ENCODE results near the gene CD40. TPM values are rescaled to one million over a fixed set of nuclear protein-coding genes. Genes with fewer than 3 reads are reported as not detected.

The CD40 gene
- total RNA-seq, 1 experiment from 2014 or later = 14.1 TPM

DNA sequence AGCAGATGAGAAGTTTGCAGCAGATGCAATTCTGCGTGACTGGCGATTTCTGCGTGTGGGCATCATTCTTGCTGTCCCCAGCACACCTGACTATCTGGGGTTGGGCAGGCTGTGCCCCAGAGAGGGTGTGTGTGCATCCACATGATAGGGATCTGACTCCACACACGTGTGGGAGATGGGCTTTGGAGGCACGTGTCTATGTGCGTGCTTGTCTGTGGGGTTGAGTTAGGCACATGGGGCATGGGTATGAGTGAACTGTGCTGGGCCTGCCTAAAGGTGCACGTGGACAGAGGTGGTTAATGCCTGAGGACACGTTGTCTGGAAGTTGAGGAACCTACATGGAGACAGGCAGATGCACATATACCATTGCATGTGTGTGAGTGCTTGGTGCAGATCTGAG is 50.3 kb downstream of the CD40 start:
- CTCF ChIA-PET = no interaction called here
- BruUV-seq (replicated peaks) = no TSS peak
- no peak overlapping the region for H3K27ac ChIP-seq (ENCODE audit: low read length)
- DNase-seq (ENCODE audit: low read depth, low spot score) (no peak), ATAC-seq (no peak)
- intact Hi-C loops (cut with micrococcal nuclease; ENCODE audit: unreplicated experiment) (no loop called here), in situ Hi-C loops (cut with HindIII; ENCODE audit: low pct_unique_long_range_greater_than_20kb, low sequenced_read_pairs) (no loop called here)
- TF ChIP-seq, protein P1, sequence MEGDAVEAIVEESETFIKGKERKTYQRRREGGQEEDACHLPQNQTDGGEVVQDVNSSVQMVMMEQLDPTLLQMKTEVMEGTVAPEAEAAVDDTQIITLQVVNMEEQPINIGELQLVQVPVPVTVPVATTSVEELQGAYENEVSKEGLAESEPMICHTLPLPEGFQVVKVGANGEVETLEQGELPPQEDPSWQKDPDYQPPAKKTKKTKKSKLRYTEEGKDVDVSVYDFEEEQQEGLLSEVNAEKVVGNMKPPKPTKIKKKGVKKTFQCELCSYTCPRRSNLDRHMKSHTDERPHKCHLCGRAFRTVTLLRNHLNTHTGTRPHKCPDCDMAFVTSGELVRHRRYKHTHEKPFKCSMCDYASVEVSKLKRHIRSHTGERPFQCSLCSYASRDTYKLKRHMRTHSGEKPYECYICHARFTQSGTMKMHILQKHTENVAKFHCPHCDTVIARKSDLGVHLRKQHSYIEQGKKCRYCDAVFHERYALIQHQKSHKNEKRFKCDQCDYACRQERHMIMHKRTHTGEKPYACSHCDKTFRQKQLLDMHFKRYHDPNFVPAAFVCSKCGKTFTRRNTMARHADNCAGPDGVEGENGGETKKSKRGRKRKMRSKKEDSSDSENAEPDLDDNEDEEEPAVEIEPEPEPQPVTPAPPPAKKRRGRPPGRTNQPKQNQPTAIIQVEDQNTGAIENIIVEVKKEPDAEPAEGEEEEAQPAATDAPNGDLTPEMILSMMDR (IDR thresholded peaks at IDR 0.05) = no peak
- no peak for TF ChIP-seq SIN3A (IDR thresholded peaks at IDR 0.05; ENCODE audit: borderline replicate concordance, insufficient read depth, low read depth, low read length)
- no peak for TF ChIP-seq TCF7L2 (IDR thresholded peaks at IDR 0.05; ENCODE audit: low read depth, low read length)
- no peak for TF ChIP-seq POLR2AphosphoS5 (IDR thresholded peaks at IDR 0.05; ENCODE audit: low read depth, low read length)
- TF ChIP-seq, protein P2, sequence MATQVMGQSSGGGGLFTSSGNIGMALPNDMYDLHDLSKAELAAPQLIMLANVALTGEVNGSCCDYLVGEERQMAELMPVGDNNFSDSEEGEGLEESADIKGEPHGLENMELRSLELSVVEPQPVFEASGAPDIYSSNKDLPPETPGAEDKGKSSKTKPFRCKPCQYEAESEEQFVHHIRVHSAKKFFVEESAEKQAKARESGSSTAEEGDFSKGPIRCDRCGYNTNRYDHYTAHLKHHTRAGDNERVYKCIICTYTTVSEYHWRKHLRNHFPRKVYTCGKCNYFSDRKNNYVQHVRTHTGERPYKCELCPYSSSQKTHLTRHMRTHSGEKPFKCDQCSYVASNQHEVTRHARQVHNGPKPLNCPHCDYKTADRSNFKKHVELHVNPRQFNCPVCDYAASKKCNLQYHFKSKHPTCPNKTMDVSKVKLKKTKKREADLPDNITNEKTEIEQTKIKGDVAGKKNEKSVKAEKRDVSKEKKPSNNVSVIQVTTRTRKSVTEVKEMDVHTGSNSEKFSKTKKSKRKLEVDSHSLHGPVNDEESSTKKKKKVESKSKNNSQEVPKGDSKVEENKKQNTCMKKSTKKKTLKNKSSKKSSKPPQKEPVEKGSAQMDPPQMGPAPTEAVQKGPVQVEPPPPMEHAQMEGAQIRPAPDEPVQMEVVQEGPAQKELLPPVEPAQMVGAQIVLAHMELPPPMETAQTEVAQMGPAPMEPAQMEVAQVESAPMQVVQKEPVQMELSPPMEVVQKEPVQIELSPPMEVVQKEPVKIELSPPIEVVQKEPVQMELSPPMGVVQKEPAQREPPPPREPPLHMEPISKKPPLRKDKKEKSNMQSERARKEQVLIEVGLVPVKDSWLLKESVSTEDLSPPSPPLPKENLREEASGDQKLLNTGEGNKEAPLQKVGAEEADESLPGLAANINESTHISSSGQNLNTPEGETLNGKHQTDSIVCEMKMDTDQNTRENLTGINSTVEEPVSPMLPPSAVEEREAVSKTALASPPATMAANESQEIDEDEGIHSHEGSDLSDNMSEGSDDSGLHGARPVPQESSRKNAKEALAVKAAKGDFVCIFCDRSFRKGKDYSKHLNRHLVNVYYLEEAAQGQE (IDR thresholded peaks at IDR 0.05; ENCODE audit: insufficient read depth in 1 of 2, low read depth in 2 of 2, low read length in 1 of 2) = no peak
- H3K4me3 ChIP-seq (ENCODE audit: low read depth in 2 of 2, low read length in 2 of 2) = no peak overlapping the region
- no peaks in the 10 kb centered on the region for H3K36me3 ChIP-seq (ENCODE audit: control insufficient read depth, insufficient read depth, low read length)
- H3K27me3 ChIP-seq (ENCODE audit: control insufficient read depth, insufficient read depth, low read length) = peaks cover 13% of the 10 kb centered on the region
- POLR2A ChIA-PET = no interaction called here
- H3K4me1 ChIP-seq (ENCODE audit: control insufficient read depth, insufficient read depth, low read length) = no peaks in the 10 kb centered on the region
- H3K9me3 ChIP-seq (ENCODE audit: control insufficient read depth, insufficient read depth, low read depth, low read length) = no peaks in the 10 kb centered on the region

DNA sequence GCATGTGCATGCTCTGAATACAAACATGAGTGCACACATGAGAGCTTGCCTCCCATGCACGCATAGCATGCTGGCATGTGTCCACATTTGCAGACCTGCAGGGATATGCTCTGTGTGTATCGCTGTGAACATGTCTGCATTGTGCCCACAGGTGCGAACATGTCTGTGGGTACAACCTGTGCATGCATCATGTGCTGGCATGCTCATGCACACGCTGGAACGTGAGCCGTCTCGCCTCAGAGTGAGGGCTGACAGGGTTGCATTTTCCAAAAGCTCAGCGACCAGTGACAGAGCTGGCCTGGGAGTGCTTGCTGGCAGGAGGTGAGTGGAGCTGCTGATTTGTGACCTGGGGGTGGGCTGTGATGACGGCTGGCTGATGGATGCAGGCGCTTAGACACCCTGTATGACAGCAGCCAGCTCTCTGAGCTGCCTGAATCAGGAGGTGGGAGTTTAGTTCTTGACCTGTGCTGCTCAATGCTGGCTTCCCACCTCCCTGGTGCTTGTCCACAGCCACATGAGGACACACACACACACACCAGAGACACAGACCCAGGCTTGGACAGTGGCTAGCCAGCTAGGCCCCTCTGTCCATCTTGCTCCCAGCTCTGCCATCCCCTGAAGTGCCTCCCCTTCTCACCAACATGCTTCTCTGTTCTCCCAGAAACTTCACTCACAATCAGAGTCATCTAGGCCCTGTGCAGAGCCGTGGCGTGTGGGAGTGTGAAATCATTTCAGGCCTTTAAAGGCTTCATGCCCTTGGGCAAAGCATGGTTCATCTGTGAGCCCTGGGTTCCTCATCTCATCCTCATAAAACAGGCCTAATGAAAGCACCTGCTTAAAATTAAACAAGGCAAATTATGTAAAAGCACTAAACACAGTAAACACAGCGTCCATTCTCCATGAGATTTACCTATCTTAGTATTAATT is 51.4 kb downstream of the CD40 start:
- DNase-seq (ENCODE audit: low read depth, low spot score) (no peak), ATAC-seq (no peak)
- POLR2A ChIA-PET = no interaction called here
- Histone ChIP-seq H3K27me3 (ENCODE audit: control insufficient read depth, insufficient read depth, low read length) (peaks cover 18% of the 10 kb centered on the region), H3K36me3 (ENCODE audit: control insufficient read depth, insufficient read depth, low read length) (no peaks in the 10 kb centered on the region), H3K9me3 (ENCODE audit: control insufficient read depth, insufficient read depth, low read depth, low read length) (no peaks in the 10 kb centered on the region), H3K4me3 (ENCODE audit: low read depth in 2 of 2, low read length in 2 of 2) (no peak overlapping the region), H3K4me1 (ENCODE audit: control insufficient read depth, insufficient read depth, low read length) (no peaks in the 10 kb centered on the region), H3K27ac (ENCODE audit: low read length) (no peak overlapping the region)
- TF ChIP-seq, protein P2 (IDR thresholded peaks at IDR 0.05; ENCODE audit: insufficient read depth in 1 of 2, low read depth in 2 of 2, low read length in 1 of 2) = no peak
- TF ChIP-seq, protein P1 (IDR thresholded peaks at IDR 0.05) = no peak
- TF ChIP-seq TCF7L2 (IDR thresholded peaks at IDR 0.05; ENCODE audit: low read depth, low read length) = no peak
- TF ChIP-seq SIN3A (IDR thresholded peaks at IDR 0.05; ENCODE audit: borderline replicate concordance, insufficient read depth, low read depth, low read length) = no peak
- TF ChIP-seq POLR2AphosphoS5 (IDR thresholded peaks at IDR 0.05; ENCODE audit: low read depth, low read length) = no peak
- CTCF ChIA-PET = no interaction called here
- in situ Hi-C loops (cut with HindIII; ENCODE audit: low pct_unique_long_range_greater_than_20kb, low sequenced_read_pairs) = no loop called here
- BruUV-seq (replicated peaks) = no TSS peak
- intact Hi-C loops (cut with micrococcal nuclease; ENCODE audit: unreplicated experiment) = no loop called here
